Measurements from ENCODE around the gene SLC45A3.

- TF ChIP-seq CTCF (conservative IDR thresholded peaks at IDR 0.05) (no peak), ZFX (IDR thresholded peaks at IDR 0.05) (0 out of 2 replicates have a peak, but pooled peaks have one; percentile 13)
Observed at GRCh38 chr1:205675247-205675646, 5.1 kb downstream of the SLC45A3 start.

All from C4-2B (cell line).